ENCODE results near the gene TRAPPC2.

GRCh38 chrX:13697976-13698375 lies 36.4 kb downstream of the TRAPPC2 start:
- TF ChIP-seq, protein P1, sequence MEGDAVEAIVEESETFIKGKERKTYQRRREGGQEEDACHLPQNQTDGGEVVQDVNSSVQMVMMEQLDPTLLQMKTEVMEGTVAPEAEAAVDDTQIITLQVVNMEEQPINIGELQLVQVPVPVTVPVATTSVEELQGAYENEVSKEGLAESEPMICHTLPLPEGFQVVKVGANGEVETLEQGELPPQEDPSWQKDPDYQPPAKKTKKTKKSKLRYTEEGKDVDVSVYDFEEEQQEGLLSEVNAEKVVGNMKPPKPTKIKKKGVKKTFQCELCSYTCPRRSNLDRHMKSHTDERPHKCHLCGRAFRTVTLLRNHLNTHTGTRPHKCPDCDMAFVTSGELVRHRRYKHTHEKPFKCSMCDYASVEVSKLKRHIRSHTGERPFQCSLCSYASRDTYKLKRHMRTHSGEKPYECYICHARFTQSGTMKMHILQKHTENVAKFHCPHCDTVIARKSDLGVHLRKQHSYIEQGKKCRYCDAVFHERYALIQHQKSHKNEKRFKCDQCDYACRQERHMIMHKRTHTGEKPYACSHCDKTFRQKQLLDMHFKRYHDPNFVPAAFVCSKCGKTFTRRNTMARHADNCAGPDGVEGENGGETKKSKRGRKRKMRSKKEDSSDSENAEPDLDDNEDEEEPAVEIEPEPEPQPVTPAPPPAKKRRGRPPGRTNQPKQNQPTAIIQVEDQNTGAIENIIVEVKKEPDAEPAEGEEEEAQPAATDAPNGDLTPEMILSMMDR (IDR thresholded peaks at IDR 0.05; ENCODE audit: low read length): no peak
- TF ChIP-seq EZH2 (IDR thresholded peaks at IDR 0.05; ENCODE audit: borderline replicate concordance, low read length): no peak
